Brain pericyte (primary cell): ENCODE results near the gene CUL3.
"Not testable (repeated sequence)": the region's sequence is repeated elsewhere in the genome, so short reads cannot be mapped to it uniquely, and the experiment has no call there.

Experiments used
- DNase-seq: peaks from one replicate; pipeline ENCODE4 v3.0.0-alpha.2; 2012; ENCODE audit warnings: low read depth, low spot score

The CUL3 gene

DNA sequence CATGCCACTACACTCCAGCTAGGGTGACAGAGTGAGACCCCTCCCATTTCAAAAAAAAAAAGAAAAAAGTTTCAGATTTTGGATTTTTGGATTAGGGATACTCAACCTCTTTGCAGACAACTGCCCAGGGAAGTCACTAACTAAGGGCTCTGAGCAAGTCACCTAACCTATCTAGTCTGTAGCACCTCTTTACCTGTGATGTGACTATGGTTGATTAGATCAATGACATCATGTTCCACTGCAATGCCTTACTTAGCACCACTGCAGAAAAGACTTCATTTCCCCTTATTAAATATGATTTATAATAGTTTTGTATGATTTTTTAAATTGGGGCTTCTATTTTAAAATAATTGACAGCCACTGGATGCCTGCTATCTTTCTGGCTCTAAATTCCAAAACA, 41.2 kb downstream of the CUL3 start:
- no peak for DNase-seq

DNA sequence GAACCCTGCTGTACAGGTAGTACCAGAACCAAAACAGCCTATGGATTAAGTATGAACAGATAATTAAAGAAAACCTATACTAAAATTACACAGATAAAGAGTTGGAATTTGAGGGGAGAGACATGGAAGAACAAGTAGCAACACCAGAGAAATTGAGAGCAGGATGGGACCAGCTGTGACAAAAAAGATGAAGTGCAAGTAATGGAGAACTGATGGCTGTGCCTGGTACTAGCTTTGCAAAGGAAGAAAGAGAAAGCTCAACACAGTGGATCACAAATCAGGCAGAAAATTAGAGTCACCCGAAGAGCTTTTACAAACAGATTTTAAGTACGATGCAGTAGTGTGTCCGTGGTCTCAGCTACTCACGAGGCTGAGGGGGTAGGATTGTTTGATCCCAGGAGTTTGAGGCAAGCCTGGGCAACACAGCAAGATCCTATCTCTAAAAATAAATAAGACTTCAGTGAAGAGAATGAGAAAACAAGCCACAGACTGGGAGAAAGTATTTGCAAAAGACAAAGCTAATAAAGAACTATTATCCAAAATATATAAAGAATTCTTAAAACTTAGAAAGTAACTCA, 46.5 kb downstream of the CUL3 start:
- no peak for DNase-seq

DNA sequence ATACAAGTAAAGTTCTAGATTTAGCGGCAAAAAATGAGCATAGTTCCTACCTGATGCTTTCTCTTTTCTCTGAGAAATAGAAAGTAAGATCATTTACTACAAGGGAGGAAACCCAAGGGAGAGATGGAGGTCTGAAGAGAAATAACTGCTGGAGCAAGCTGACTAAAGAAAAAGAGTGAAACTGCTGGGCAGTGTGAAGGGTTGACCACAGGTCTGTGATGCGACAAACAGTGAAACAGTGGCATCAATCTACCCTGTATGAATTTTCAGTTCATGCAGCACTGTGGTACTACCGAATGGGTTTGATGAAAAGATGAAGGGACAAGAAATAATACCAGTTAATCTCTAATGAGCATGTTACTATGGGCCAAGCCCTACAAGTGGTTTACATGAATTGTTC, 52.2 kb downstream of the CUL3 start:
- DNase-seq: no peak

DNA sequence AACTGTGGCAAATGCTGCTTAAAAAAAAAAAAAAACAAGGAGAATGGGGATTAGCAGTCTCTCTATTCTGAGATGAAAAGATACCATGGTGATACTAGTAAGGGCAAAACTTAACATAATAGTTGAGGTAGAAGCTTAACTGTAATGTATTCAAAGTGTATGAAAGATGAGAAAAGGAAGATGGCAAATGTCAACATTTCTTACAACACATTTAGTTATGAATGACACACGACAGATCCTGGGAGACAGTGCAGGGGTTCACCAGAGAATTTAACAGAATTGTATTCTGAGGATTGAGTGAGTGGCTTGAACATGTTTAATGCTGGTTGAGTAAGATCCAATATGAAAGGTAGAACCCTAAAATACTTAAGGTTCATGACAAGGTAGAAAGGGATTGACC, 52.7 kb downstream of the CUL3 start:
- no peak for DNase-seq

GRCh38 chr2:224528171-224528570, 57.0 kb downstream of the CUL3 start:
- DNase-seq: no peak

DNA sequence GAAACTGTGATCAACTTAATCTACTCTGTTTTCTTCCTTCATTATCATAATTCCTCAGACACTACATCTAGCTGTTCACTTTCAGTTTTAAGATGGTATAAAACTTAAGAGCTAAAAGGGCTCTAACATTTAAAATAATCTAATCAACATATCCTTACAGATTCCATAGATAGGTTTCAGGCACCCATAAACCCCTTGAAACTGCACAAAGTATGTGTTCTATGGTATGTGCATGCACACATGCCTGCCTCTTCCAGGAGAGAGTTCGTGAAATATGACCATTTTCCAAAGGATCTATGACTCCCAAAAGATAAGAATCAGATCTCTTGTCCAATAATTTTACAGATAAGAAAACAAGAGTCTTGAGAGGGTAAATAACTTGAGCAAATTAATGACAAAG, 59.4 kb downstream of the CUL3 start:
- DNase-seq: no peak

GRCh38 chr2:224524657-224525056, 60.5 kb downstream of the CUL3 start:
- DNase-seq: no peak

DNA sequence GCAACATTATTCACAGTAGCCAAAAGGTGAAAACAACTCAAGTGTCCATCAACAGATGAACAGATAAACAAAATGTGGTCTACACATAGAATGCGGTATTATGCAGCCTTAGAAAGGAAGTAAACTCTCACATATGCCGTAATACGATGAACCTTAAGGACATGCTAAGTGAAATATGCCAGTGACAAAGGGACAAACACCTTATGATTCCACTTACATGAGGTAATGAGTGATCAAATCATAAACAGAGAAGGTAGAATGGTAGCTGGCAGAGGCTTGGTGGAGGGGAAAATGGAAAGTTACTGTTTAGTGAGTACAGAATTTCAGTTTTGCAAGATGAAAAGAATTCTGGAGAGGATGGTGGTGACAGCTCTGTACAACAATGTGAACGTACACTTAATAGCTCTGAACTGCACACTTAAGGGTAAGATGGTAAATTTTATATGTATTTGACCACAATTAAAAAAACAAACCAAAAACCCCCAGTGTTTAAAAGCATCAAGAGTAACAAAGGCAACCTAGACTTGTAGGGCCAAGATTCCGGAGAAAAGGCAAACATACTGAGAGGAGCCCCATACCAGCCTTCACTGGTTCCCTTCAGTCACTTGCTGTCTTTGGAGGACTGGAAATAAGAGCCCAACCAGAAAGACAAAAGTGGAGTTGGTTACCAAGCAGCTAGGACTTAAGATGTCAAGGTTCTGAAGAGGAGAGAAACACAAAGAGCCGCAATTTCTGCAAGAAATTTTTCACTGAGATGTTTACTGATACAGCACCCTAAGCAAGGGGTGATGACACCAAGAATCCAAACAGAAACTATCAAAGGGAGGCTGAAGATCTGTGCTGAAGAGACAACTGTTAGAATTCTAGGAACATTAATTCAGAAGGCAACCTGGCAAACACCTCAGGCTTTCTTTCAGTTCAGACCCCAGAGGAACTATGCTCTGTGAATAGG, 61.3 kb downstream of the CUL3 start:
- no peak for DNase-seq

DNA sequence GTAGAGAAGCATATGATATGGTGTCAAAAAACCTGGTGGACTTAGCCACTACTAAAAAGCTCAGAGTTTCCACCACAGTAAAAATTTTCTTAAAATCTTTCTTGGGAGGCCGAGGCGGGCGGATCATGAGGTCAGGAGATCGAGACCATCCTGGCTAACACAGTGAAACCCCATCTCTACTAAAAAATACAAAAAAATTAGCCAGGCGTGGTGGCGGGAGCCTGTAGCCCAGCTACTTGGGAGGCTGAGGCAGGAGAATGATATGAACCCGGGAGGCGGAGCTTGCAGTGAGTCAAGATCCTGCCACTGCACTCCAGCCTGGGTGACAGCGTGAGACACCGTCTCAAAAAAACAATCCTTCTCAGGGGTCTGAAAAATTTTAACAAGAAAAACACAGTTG, 62.7 kb downstream of the CUL3 start:
- not testable (repeated sequence) for DNase-seq

- DNase-seq: peak; percentile 46
Measured at GRCh38 chr2:224520064-224520463, 65.1 kb downstream of the CUL3 start.

- no peak for DNase-seq
Measured at GRCh38 chr2:224518806-224519580, 66.2 kb downstream of the CUL3 start.

DNA sequence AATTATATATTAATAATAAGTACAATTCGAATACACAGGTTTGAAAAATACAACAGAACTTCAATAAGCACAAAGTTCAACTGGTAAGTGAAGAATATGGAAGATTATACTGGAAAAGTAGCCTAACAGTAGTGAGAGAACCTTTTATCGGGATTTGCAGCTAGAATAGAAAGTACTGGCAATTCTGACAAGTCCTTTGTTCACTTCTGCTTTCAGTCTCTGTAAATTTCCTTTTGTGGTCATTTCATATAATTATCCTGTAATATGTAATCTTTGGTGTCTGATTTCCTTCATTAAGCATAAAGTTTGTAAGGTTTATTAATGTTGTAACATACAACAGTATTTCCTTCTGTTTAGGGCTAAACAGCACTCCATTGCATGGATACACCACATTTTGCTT, 67.2 kb downstream of the CUL3 start:
- DNase-seq: no peak

- not testable (repeated sequence) for DNase-seq
Measured at GRCh38 chr2:224516393-224516792, 68.8 kb downstream of the CUL3 start.

- DNase-seq: no peak
Measured at GRCh38 chr2:224513991-224514390, 71.2 kb downstream of the CUL3 start.

DNA sequence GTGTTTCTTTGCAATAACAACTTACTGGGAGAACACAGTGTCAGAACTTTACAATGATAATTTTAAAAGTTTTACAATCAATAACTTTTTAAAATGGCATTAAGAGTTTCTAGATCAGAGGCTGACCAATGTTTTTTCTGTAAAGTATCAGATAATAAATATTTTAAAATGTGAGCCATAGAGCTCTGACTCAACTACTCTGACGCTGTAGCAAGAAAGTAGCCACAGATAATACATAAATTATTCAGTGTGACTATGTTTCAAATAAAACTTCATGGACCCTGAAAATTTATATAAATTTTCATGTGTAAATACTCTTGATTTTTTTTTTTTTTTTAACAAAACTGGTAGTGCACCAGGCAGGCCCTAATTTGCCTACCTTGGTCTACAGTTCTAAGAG, 77.4 kb downstream of the CUL3 start:
- DNase-seq: no peak

GRCh38 chr2:224506494-224506893, 78.7 kb downstream of the CUL3 start:
- DNase-seq: no peak

DNA sequence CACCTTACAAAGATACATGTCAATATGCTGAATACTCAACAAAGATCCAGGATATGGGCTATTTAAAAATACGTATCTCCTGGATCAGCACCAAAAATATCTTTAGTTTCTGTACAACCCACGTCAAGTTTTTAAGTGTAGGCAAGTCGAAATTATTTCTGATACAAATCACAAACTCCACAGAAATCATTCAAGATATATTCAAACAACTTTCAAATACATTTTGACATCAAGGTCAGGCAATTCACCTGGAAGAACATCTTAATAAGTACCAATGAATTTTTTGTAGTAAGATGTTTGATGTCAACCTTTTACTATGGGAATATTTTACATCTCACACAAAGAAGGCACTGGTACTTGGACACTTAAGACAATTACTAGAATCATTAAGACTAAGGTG, 86.2 kb downstream of the CUL3 start:
- DNase-seq: no peak

GRCh38 chr2:224492531-224492930, 92.6 kb downstream of the CUL3 start:
- no peak for DNase-seq

DNA sequence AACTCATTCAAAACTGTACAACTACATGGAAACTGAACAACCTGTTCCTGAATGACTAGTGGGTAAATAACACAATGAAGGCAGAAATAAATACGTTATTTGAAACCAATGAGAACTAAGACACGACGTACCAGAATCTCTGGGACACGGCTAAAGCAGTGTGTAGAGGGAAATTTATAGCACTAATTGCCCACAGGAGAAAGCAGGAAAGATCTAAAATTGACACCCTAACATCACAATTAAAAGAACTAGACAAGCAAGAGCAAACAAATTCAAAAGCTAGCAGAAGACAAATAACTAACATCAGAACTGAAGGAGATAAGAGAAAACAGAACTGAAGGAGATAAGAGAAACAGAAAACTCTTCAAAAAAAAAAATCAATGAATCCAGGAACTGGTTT, 97.2 kb downstream of the CUL3 start:
- DNase-seq: not testable (repeated sequence)

DNA sequence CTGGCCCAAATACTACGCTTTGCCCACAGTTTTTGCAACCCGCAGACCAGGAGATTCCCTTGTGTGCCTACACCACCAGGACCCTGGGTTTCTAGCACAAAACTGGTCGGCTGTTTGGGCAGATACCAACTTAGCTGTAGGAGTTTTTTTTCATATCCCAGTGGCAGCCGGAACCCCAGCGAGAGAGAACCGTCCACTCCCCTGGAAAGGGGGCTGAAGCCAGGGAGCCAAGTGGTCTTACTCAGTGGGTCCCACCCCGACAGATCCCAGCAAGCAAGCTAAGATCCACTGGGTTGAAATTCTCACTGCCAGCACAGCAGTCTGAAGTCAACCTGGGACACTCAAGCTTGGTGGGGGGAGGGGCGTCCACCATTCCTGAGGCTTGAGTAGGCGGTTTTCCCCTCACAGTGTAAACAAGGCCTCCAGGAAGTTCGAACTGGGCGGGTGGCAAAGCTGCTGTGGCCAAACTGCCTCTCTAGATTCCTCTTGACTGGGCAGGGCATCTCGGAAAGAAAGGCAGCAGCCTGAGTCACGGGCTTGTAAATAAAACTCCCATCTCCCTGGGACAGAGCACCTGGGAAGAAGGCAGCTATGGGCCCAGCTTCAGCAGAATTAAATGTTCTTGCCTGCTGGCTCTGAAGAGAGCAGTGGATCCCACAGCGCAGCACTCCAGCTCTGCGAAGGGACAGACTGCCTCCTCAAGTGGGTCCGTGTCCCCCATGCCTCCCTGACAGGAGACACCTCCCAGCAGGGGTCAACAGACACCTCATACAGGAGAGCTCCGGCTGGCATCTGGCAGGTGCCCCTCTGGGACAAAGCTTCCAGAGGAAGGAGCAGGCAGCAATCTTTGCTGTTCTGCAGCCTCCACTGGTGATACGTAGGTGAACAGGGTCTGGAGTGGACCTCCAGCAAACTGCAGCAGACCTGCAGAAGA, 99.8 kb downstream of the CUL3 start:
- peak; percentile 65 for DNase-seq

GRCh38 chr2:224479826-224480225, 105.3 kb downstream of the CUL3 start:
- no peak for DNase-seq
